Measurements from ENCODE around the gene GALNT18.

The GALNT18 gene

GRCh38 chr11:11607772-11608171, 14.0 kb downstream of the GALNT18 start:
- Histone ChIP-seq H3K9me3 (ENCODE audit: control insufficient read depth, low read length) (no peaks in the 10 kb centered on the region), H3K36me3 (ENCODE audit: control insufficient read depth, insufficient read depth, low read length) (no peaks in the 10 kb centered on the region), H3K4me1 (ENCODE audit: control insufficient read depth, insufficient read depth, low read length, poor library complexity, severe bottlenecking) (peaks cover 17% of the 10 kb centered on the region), H3K27ac (ENCODE audit: low read depth, low read length, severe bottlenecking) (no peak overlapping the region), H3K4me3 (ENCODE audit: extremely low read depth, insufficient read depth, low read length, poor library complexity, severe bottlenecking) (no peak overlapping the region)
- WGBS, 2 experiments (ENCODE audit: insufficient coverage in 2 of 2), result 100% methylated on average over 1 to 2 of the region's 2 CpGs

GRCh38 chr11:11605821-11606450, 15.9 kb downstream of the GALNT18 start:
- Histone ChIP-seq H3K27ac (ENCODE audit: low read depth, low read length, severe bottlenecking) (no peak overlapping the region), H3K4me1 (ENCODE audit: control insufficient read depth, insufficient read depth, low read length, poor library complexity, severe bottlenecking) (peaks cover 17% of the 10 kb centered on the region), H3K9me3 (ENCODE audit: control insufficient read depth, low read length) (no peaks in the 10 kb centered on the region), H3K36me3 (ENCODE audit: control insufficient read depth, insufficient read depth, low read length) (no peaks in the 10 kb centered on the region), H3K4me3 (ENCODE audit: extremely low read depth, insufficient read depth, low read length, poor library complexity, severe bottlenecking) (no peak overlapping the region)
- WGBS, 2 experiments (ENCODE audit: insufficient coverage in 2 of 2), result 92 to 100% methylated on average over 1 to 2 of the region's 5 CpGs

- 81 to 86% methylated on average over 5 to 6 of the region's 6 CpGs for WGBS, 2 experiments (ENCODE audit: insufficient coverage in 2 of 2)
- Histone ChIP-seq H3K4me3 (ENCODE audit: extremely low read depth, insufficient read depth, low read length, poor library complexity, severe bottlenecking) (no peak overlapping the region), H3K36me3 (ENCODE audit: control insufficient read depth, insufficient read depth, low read length) (no peaks in the 10 kb centered on the region), H3K27ac (ENCODE audit: low read depth, low read length, severe bottlenecking) (no peak overlapping the region), H3K9me3 (ENCODE audit: control insufficient read depth, low read length) (no peaks in the 10 kb centered on the region), H3K4me1 (ENCODE audit: control insufficient read depth, insufficient read depth, low read length, poor library complexity, severe bottlenecking) (peaks cover 17% of the 10 kb centered on the region)
Measured at GRCh38 chr11:11605181-11605580, 16.6 kb downstream of the GALNT18 start.

- 73 to 100% methylated on average over 2 to 3 of the region's 7 CpGs for WGBS, 2 experiments (ENCODE audit: insufficient coverage in 2 of 2)
- Histone ChIP-seq H3K36me3 (ENCODE audit: control insufficient read depth, insufficient read depth, low read length) (no peaks in the 10 kb centered on the region), H3K4me1 (ENCODE audit: control insufficient read depth, insufficient read depth, low read length, poor library complexity, severe bottlenecking) (peaks cover 17% of the 10 kb centered on the region), H3K9me3 (ENCODE audit: control insufficient read depth, low read length) (no peaks in the 10 kb centered on the region), H3K27ac (ENCODE audit: low read depth, low read length, severe bottlenecking) (no peak overlapping the region), H3K4me3 (ENCODE audit: extremely low read depth, insufficient read depth, low read length, poor library complexity, severe bottlenecking) (no peak overlapping the region)
Measured at GRCh38 chr11:11604370-11604990, 17.3 kb downstream of the GALNT18 start.

- no peaks in the 10 kb centered on the region for H3K4me1 ChIP-seq (ENCODE audit: control insufficient read depth, insufficient read depth, low read length, poor library complexity, severe bottlenecking)
- H3K4me3 ChIP-seq (ENCODE audit: extremely low read depth, insufficient read depth, low read length, poor library complexity, severe bottlenecking), result no peak overlapping the region
- H3K27ac ChIP-seq (ENCODE audit: low read depth, low read length, severe bottlenecking), result no peak overlapping the region
- H3K36me3 ChIP-seq (ENCODE audit: control insufficient read depth, insufficient read depth, low read length), result no peaks in the 10 kb centered on the region
- H3K9me3 ChIP-seq (ENCODE audit: control insufficient read depth, low read length), result no peaks in the 10 kb centered on the region
Measured at GRCh38 chr11:11602011-11602410, 19.8 kb downstream of the GALNT18 start.

GRCh38 chr11:11600288-11600687, 21.5 kb downstream of the GALNT18 start:
- Histone ChIP-seq H3K27ac (ENCODE audit: low read depth, low read length, severe bottlenecking) (no peak overlapping the region), H3K4me1 (ENCODE audit: control insufficient read depth, insufficient read depth, low read length, poor library complexity, severe bottlenecking) (no peaks in the 10 kb centered on the region), H3K4me3 (ENCODE audit: extremely low read depth, insufficient read depth, low read length, poor library complexity, severe bottlenecking) (no peak overlapping the region), H3K36me3 (ENCODE audit: control insufficient read depth, insufficient read depth, low read length) (no peaks in the 10 kb centered on the region), H3K9me3 (ENCODE audit: control insufficient read depth, low read length) (no peaks in the 10 kb centered on the region)

GRCh38 chr11:11598243-11598642, 23.6 kb downstream of the GALNT18 start:
- H3K4me1 ChIP-seq (ENCODE audit: control insufficient read depth, insufficient read depth, low read length, poor library complexity, severe bottlenecking), result no peaks in the 10 kb centered on the region

GRCh38 chr11:11594162-11594561, 27.6 kb downstream of the GALNT18 start:
- Histone ChIP-seq H3K4me3 (ENCODE audit: extremely low read depth, insufficient read depth, low read length, poor library complexity, severe bottlenecking) (no peak overlapping the region), H3K9me3 (ENCODE audit: control insufficient read depth, low read length) (no peaks in the 10 kb centered on the region), H3K36me3 (ENCODE audit: control insufficient read depth, insufficient read depth, low read length) (no peaks in the 10 kb centered on the region), H3K27ac (ENCODE audit: low read depth, low read length, severe bottlenecking) (no peak overlapping the region), H3K4me1 (ENCODE audit: control insufficient read depth, insufficient read depth, low read length, poor library complexity, severe bottlenecking) (peaks cover 5% of the 10 kb centered on the region)
- 100% methylated on average over 2 of the region's 2 CpGs for WGBS, 2 experiments (ENCODE audit: insufficient coverage in 2 of 2)

More at GRCh38 chr11:11598243-11598642, 23.6 kb downstream of the GALNT18 start:
- Histone ChIP-seq H3K36me3 (ENCODE audit: control insufficient read depth, insufficient read depth, low read length) (no peaks in the 10 kb centered on the region), H3K4me3 (ENCODE audit: extremely low read depth, insufficient read depth, low read length, poor library complexity, severe bottlenecking) (no peak overlapping the region), H3K9me3 (ENCODE audit: control insufficient read depth, low read length) (no peaks in the 10 kb centered on the region), H3K27ac (ENCODE audit: low read depth, low read length, severe bottlenecking) (no peak overlapping the region)
- 91 to 93% methylated on average over 1 of the region's 1 CpG for WGBS, 2 experiments (ENCODE audit: insufficient coverage in 2 of 2)

GRCh38 chr11:11592146-11592684, 29.6 kb downstream of the GALNT18 start:
- H3K4me1 ChIP-seq (ENCODE audit: control insufficient read depth, insufficient read depth, low read length, poor library complexity, severe bottlenecking), result peaks cover 13% of the 10 kb centered on the region
- no peak overlapping the region for H3K4me3 ChIP-seq (ENCODE audit: extremely low read depth, insufficient read depth, low read length, poor library complexity, severe bottlenecking)
- no peak overlapping the region for H3K27ac ChIP-seq (ENCODE audit: low read depth, low read length, severe bottlenecking)
- no peaks in the 10 kb centered on the region for H3K36me3 ChIP-seq (ENCODE audit: control insufficient read depth, insufficient read depth, low read length)
- H3K9me3 ChIP-seq (ENCODE audit: control insufficient read depth, low read length), result no peaks in the 10 kb centered on the region
- 84 to 87% methylated on average over 2 to 6 of the region's 8 CpGs for whole genome bisulfite sequencing, 2 experiments (ENCODE audit: insufficient coverage in 2 of 2)

- WGBS, 2 experiments (ENCODE audit: insufficient coverage in 2 of 2), result 86 to 88% methylated on average over 1 to 3 of the region's 4 CpGs
- Histone ChIP-seq H3K4me1 (ENCODE audit: control insufficient read depth, insufficient read depth, low read length, poor library complexity, severe bottlenecking) (peaks cover 18% of the 10 kb centered on the region), H3K9me3 (ENCODE audit: control insufficient read depth, low read length) (no peaks in the 10 kb centered on the region), H3K4me3 (ENCODE audit: extremely low read depth, insufficient read depth, low read length, poor library complexity, severe bottlenecking) (no peak overlapping the region), H3K27ac (ENCODE audit: low read depth, low read length, severe bottlenecking) (peak overlapping the region; percentile 30), H3K36me3 (ENCODE audit: control insufficient read depth, insufficient read depth, low read length) (no peaks in the 10 kb centered on the region)
Measured at GRCh38 chr11:11589437-11589836, 32.4 kb downstream of the GALNT18 start.

GRCh38 chr11:11588891-11589290, 32.9 kb downstream of the GALNT18 start:
- Histone ChIP-seq H3K27ac (ENCODE audit: low read depth, low read length, severe bottlenecking) (peak overlapping the region; percentile 30), H3K4me3 (ENCODE audit: extremely low read depth, insufficient read depth, low read length, poor library complexity, severe bottlenecking) (no peak overlapping the region), H3K36me3 (ENCODE audit: control insufficient read depth, insufficient read depth, low read length) (no peaks in the 10 kb centered on the region), H3K9me3 (ENCODE audit: control insufficient read depth, low read length) (no peaks in the 10 kb centered on the region), H3K4me1 (ENCODE audit: control insufficient read depth, insufficient read depth, low read length, poor library complexity, severe bottlenecking) (peaks cover 24% of the 10 kb centered on the region)
- no CpG with 5 or more reads among the region's 1 CpG for WGBS, 2 experiments (ENCODE audit: insufficient coverage in 2 of 2)
